Left ventricle myocardium superior (tissue), 1 donor: Measurements from ENCODE around the gene SLC7A14. TPM values are rescaled to one million over a fixed set of nuclear protein-coding genes. Genes with fewer than 3 reads are reported as not detected.

Source experiments
- ATAC-seq: fragments of 200-7000 bp; cut with Tn5 transposase; one replicate; pipeline ENCODE4 v1.9.1; 2020; ENCODE audit warnings: mild to moderate bottlenecking, moderate library complexity
- DNase-seq: peaks from one replicate; pipeline ENCODE4 v3.0.0-alpha.2; 2020
- intact Hi-C: fragments of 100-400 bp; cut with micrococcal nuclease; formaldehyde crosslinking; loops from one replicate; pipeline ENCODE4 v1.11.0; 2022
- total RNA-seq: library from RNA; stranded (reverse); fragmentation: NEBNext Ultra II Directional; extraction: Animal tissue kit (Norgen Biotek cat#: 25700); gene quantifications from one replicate; pipeline ENCODE4 v1.2.1, GENCODE V29; 2021
- donor health status: DM: no; HTN: yes; CAD: no; lungs with severe emphysema.

SLC7A14 gene
- total RNA-seq, 1 donor from 2014 or later, result not detected

- ATAC-seq (no peak), DNase-seq (no peak)
- intact Hi-C loops, result no loop called here
These were observed 142.9 kb downstream of the SLC7A14 start for GRCh38 chr3:170442947-170443346.

- DNase-seq (no peak), ATAC-seq (no peak)
- intact Hi-C loops, result no loop called here
These were observed 144.5 kb downstream of the SLC7A14 start for GRCh38 chr3:170441412-170441811.

- no peak for ATAC-seq
- intact Hi-C loops, result no loop called here
- no peak for DNase-seq
These were observed 145.5 kb downstream of the SLC7A14 start for GRCh38 chr3:170440344-170440743.

- intact Hi-C loops, result no loop called here
These were observed 147.0 kb downstream of the SLC7A14 start for GRCh38 chr3:170438836-170439235.

GRCh38 chr3:170437696-170438407, 148.0 kb downstream of the SLC7A14 start:
- ATAC-seq, result no peak

More at GRCh38 chr3:170438836-170439235, 147.0 kb downstream of the SLC7A14 start:
- DNase-seq, result no peak
- no peak for ATAC-seq

GRCh38 chr3:170437176-170437575, 148.7 kb downstream of the SLC7A14 start:
- ATAC-seq (no peak), DNase-seq (no peak)
- intact Hi-C loops, result no loop called here

More at GRCh38 chr3:170437696-170438407, 148.0 kb downstream of the SLC7A14 start:
- intact Hi-C loops, result no loop called here
- DNase-seq, result no peak

GRCh38 chr3:170436697-170437096, 149.2 kb downstream of the SLC7A14 start:
- no peak for ATAC-seq
- intact Hi-C loops, result no loop called here
- no peak for DNase-seq

GRCh38 chr3:170432416-170432815, 153.5 kb downstream of the SLC7A14 start:
- DNase-seq (no peak), ATAC-seq (no peak)
- intact Hi-C loops, result no loop called here

GRCh38 chr3:170431054-170431453, 154.8 kb downstream of the SLC7A14 start:
- intact Hi-C loops, result no loop called here
- no peak for DNase-seq
- ATAC-seq, result no peak

- DNase-seq (no peak), ATAC-seq (no peak)
- intact Hi-C loops, result no loop called here
These were observed 156.8 kb downstream of the SLC7A14 start for GRCh38 chr3:170429050-170429449.

GRCh38 chr3:170428095-170428494, 157.8 kb downstream of the SLC7A14 start:
- no peak for DNase-seq
- intact Hi-C loops, result no loop called here
- no peak for ATAC-seq

GRCh38 chr3:170426240-170426797, 159.6 kb downstream of the SLC7A14 start:
- intact Hi-C loops, result no loop called here

GRCh38 chr3:170425491-170426239, 160.2 kb downstream of the SLC7A14 start:
- DNase-seq, result no peak
- ATAC-seq, result peak; percentile 27
- intact Hi-C loops, result no loop called here

More at GRCh38 chr3:170426240-170426797, 159.6 kb downstream of the SLC7A14 start:
- ATAC-seq (no peak), DNase-seq (no peak)

GRCh38 chr3:170424879-170425278, 161.0 kb downstream of the SLC7A14 start:
- ATAC-seq (no peak), DNase-seq (no peak)
- intact Hi-C loops, result no loop called here

- ATAC-seq, result no peak
- intact Hi-C loops, result no loop called here
- no peak for DNase-seq
These were observed 162.8 kb downstream of the SLC7A14 start for GRCh38 chr3:170423001-170423615.

GRCh38 chr3:170421758-170422157, 164.1 kb downstream of the SLC7A14 start:
- DNase-seq (no peak), ATAC-seq (no peak)
- intact Hi-C loops, result no loop called here

- intact Hi-C loops, result no loop called here
- DNase-seq (peak; percentile 36), ATAC-seq (peak; percentile 37)
These were observed 164.7 kb downstream of the SLC7A14 start for GRCh38 chr3:170421111-170421641.

GRCh38 chr3:170420307-170420821, 165.5 kb downstream of the SLC7A14 start:
- intact Hi-C loops, result no loop called here
- peak; percentile 53 for ATAC-seq

GRCh38 chr3:170419557-170420087, 166.3 kb downstream of the SLC7A14 start:
- ATAC-seq, result peak; percentile 58
- DNase-seq, result peak; percentile 41
- intact Hi-C loops, result loop anchor here (10.0 kb wide), 1 partner anchor 275 kb away; no protein-coding TSS in a partner anchor

More at GRCh38 chr3:170420307-170420821, 165.5 kb downstream of the SLC7A14 start:
- no peak for DNase-seq
